GM12874 (cell line): ENCODE data around the gene SRRD.

Experiments
- CTCF ChIP-seq: IDR thresholded peaks from 2 replicates; pipeline ENCODE4 v1.5.1; 2011; ENCODE audit warnings: low read depth, mild to moderate bottlenecking, control low read depth, low read length, moderate library complexity; ENCODE audit not compliant: insufficient read depth

SRRD gene

DNA sequence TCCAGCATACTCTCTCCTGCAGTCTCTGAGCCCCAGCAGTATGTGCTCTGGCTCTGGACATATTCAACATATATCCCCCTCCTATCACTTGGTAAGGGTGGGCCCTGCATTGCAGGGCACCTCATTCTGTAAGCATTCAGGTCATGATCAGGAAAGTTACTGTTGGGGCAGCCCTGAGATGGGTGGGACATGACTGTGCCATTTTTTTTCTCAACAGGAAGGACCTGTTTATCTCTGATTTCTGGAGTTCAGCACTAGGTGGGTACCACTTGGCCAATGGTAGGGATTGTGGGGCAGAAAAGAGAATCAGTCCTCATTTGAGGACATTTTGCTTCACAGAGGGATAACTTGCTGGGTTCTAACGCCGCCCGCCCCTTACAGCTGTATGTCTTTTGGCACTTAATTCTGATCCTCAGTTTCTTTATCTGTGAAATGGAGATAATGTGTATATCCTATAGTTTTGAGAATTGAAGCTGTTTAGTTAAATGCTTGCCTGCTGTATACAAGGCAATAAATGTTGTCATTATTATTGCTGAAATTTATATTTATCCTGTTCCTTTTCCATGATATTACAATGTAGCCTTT, 2.2 kb downstream of the SRRD start:
- TF ChIP-seq CTCF: no peak

GRCh38 chr22:26486394-26486793, 2.7 kb downstream of the SRRD start:
- TF ChIP-seq CTCF: no peak

DNA sequence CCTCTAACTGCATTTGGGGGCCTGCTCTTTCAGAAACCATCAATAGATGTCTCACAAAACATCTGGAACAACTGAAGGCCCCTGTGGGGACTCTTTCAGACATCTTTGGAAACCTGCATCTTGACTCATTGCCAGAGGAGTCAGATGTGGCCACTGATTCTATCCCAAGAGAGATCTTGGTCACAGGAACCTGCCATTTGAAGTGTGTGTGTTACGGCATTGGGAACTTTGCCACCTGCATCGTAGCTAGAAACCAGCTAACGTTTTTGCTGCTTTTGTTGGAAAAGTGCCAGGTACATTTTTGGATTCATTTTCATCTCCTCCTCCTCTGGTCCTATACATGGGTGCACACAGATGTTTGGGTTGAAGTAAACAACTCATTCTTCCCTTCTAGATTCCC, 4.3 kb downstream of the SRRD start:
- no peak for TF ChIP-seq CTCF

DNA sequence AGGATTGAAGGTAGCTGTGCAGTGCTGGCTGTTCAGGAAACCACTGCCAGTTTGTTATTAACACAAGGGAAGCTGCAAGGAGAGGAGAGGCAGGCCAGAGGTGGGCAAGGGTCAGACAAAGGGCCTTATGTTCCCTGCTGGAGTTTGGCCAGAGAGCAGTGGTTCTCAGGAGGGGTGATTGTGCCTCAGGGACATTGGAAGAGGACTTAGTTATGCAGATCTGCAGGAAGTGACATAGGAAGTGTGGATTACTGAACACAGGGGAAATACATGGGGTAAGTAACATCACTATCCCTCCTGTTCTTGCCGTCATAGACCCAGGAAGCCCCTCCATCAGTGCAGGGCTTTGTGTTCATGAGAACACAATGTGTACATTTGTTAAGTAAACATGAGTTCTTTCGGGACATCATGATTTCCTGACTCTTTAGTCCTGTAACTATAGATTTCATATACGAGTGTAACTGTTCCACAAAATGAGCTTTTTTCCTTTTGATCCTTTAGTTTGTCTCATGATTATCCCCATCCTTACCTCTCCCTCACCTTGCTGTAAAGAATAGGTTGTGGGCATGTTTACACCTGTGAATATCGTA, 5.9 kb downstream of the SRRD start:
- no peak for TF ChIP-seq CTCF

DNA sequence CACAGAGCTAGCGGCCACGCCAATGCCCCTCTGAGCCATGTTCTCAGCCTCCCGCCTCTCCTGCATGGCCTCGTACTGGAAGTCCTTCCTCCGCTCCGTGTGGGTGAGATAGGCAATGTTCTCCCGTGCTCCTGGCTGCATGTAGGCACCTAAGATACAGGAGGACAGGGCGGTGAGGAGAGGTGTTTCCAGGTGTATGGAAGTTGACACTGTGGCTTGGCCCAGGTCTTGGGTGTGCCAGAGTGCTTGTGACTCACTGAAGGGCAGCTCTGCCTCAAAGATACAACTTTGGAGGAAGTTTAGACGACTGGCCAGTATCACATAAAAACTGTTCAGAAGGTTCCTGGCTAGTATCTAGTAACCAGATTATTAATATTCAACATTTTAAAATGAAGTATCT, 8.5 kb downstream of the SRRD start:
- TF ChIP-seq CTCF: no peak

GRCh38 chr22:26494506-26494905, 10.8 kb downstream of the SRRD start:
- TF ChIP-seq CTCF: no peak

- no peak for TF ChIP-seq CTCF
These were observed 12.8 kb downstream of the SRRD start for GRCh38 chr22:26496456-26496855.
